ENCODE data around the gene VGLL3. TPM values are rescaled to one million over a fixed set of nuclear protein-coding genes. Genes with fewer than 3 reads are reported as not detected.

Gene VGLL3
- total and polyA plus RNA-seq, 2 donors (not counting 1 experiment from before 2014, with no cell fraction given): not detected

- Histone ChIP-seq H3K4me1 (ENCODE audit: control insufficient read depth in 2 of 2, insufficient read depth in 2 of 2, low read length in 2 of 2) (no peaks in the 10 kb centered on the region), H3K36me3 (replicated peaks in 1 of 2; ENCODE audit: control extremely low read depth in 1 of 2, control insufficient read depth in 1 of 2, extremely low read depth in 1 of 2, insufficient read depth in 2 of 2, low read length in 1 of 2) (no peaks in the 10 kb centered on the region), H3K27ac (ENCODE audit: low read length in 2 of 2) (no peak overlapping the region), H3K9ac (ENCODE audit: low read length) (no peak overlapping the region), H4K20me1 (ENCODE audit: control insufficient read depth, insufficient read depth, low read length, poor library complexity, severe bottlenecking) (no peaks in the 10 kb centered on the region), H3K4me3 (ENCODE audit: control extremely low read depth in 1 of 5, extremely low read depth in 1 of 5, insufficient read depth in 1 of 5, low read depth in 2 of 5, low read length in 4 of 5) (no peak overlapping the region), H3K27me3 (replicated peaks in 1 of 4; ENCODE audit: control extremely low read depth in 1 of 4, control insufficient read depth in 3 of 4, insufficient read depth in 4 of 4, low read length in 3 of 4) (no peaks in the 10 kb centered on the region), H3K9me3 (ENCODE audit: control extremely low read depth in 1 of 3, control insufficient read depth in 2 of 3, insufficient read depth in 1 of 3, low read length in 2 of 3) (peaks cover 0 to 3% (median 0%) of the 10 kb centered on the region in 3 donors), H3K4me2 (replicated peaks; ENCODE audit: low read depth, low read length, poor library complexity, severe bottlenecking) (no peak overlapping the region), H3K79me2 (ENCODE audit: control insufficient read depth, insufficient read depth, low read length) (no peaks in the 10 kb centered on the region), H2AFZ (ENCODE audit: insufficient read depth, low read depth, low read length, poor library complexity, severe bottlenecking) (no peak overlapping the region)
- intact Hi-C loops (cut with micrococcal nuclease): no loop called here
- no peak overlapping the region for H3K27ac Mint-ChIP-seq
- no peak for ATAC-seq (ENCODE audit: low read depth)
- H3K9me3 Mint-ChIP-seq (ENCODE audit: insufficient read depth): no peaks in the 10 kb centered on the region
- H3K27me3 Mint-ChIP-seq: no peaks in the 10 kb centered on the region
- POLR2A ChIA-PET: no interaction called here
- WGBS (ENCODE audit: insufficient coverage): no CpG with 5 or more reads among the region's 2 CpGs
- no peak for DNase-seq
- TF ChIP-seq CTCF (IDR thresholded peaks at IDR 0.05) (no peak), EZH2 (IDR thresholded peaks at IDR 0.05; ENCODE audit: borderline replicate concordance, insufficient read depth, low read depth, low read length, poor library complexity, severe bottlenecking) (no peak)
- CTCF ChIA-PET: no interaction called here
- H3K4me1 Mint-ChIP-seq: no peaks in the 10 kb centered on the region
- H3K4me3 Mint-ChIP-seq: no peak overlapping the region
Measured at GRCh38 chr3:87009271-87009670, 18.3 kb upstream of the VGLL3 start.

GRCh38 chr3:87006844-87007439, 16.0 kb upstream of the VGLL3 start:
- H3K36me3 ChIP-seq (replicated peaks in 1 of 2; ENCODE audit: control extremely low read depth in 1 of 2, control insufficient read depth in 1 of 2, extremely low read depth in 1 of 2, insufficient read depth in 2 of 2, low read length in 1 of 2): no peaks in the 10 kb centered on the region
- WGBS (ENCODE audit: insufficient coverage): no CpG with 5 or more reads among the region's 4 CpGs

More at GRCh38 chr3:87006844-87007439, 16.0 kb upstream of the VGLL3 start:
- H3K9me3 ChIP-seq (ENCODE audit: control extremely low read depth in 1 of 3, control insufficient read depth in 2 of 3, insufficient read depth in 1 of 3, low read length in 2 of 3): peaks cover 0 to 3% (median 0%) of the 10 kb centered on the region in 3 donors
- Mint-ChIP-seq H3K27ac (no peak overlapping the region), H3K4me1 (no peaks in the 10 kb centered on the region), H3K27me3 (no peaks in the 10 kb centered on the region), H3K4me3 (no peak overlapping the region), H3K9me3 (ENCODE audit: insufficient read depth) (no peaks in the 10 kb centered on the region)
- no peak overlapping the region for H2AFZ ChIP-seq (ENCODE audit: insufficient read depth, low read depth, low read length, poor library complexity, severe bottlenecking)
- ATAC-seq (ENCODE audit: low read depth): no peak
- ChIA-PET POLR2A (no interaction called here), CTCF (no interaction called here)
- TF ChIP-seq EZH2 (IDR thresholded peaks at IDR 0.05; ENCODE audit: borderline replicate concordance, insufficient read depth, low read depth, low read length, poor library complexity, severe bottlenecking) (no peak), CTCF (IDR thresholded peaks at IDR 0.05) (no peak)
- no peaks in the 10 kb centered on the region for H3K27me3 ChIP-seq (replicated peaks in 1 of 4; ENCODE audit: control extremely low read depth in 1 of 4, control insufficient read depth in 3 of 4, insufficient read depth in 4 of 4, low read length in 3 of 4)
- H3K4me2 ChIP-seq (replicated peaks; ENCODE audit: low read depth, low read length, poor library complexity, severe bottlenecking): no peak overlapping the region
- no peak overlapping the region for H3K27ac ChIP-seq (ENCODE audit: low read length in 2 of 2)
- H3K9ac ChIP-seq (ENCODE audit: low read length): no peak overlapping the region
- no peak overlapping the region for H3K4me3 ChIP-seq (ENCODE audit: control extremely low read depth in 1 of 5, extremely low read depth in 1 of 5, insufficient read depth in 1 of 5, low read depth in 2 of 5, low read length in 4 of 5)
- no peaks in the 10 kb centered on the region for H4K20me1 ChIP-seq (ENCODE audit: control insufficient read depth, insufficient read depth, low read length, poor library complexity, severe bottlenecking)
- intact Hi-C loops (cut with micrococcal nuclease): no loop called here
- no peaks in the 10 kb centered on the region for H3K4me1 ChIP-seq (ENCODE audit: control insufficient read depth in 2 of 2, insufficient read depth in 2 of 2, low read length in 2 of 2)
- DNase-seq: no peak
- no peaks in the 10 kb centered on the region for H3K79me2 ChIP-seq (ENCODE audit: control insufficient read depth, insufficient read depth, low read length)
